NT2/D1 (cell line): ENCODE measurements around the gene CSE1L.

Source experiments
- YY1 ChIP-seq: IDR thresholded peaks from 2 replicates; pipeline ENCODE4 v1.6.1; 2011; ENCODE audit not compliant: insufficient read length, insufficient read depth
- ZNF274 ChIP-seq: IDR thresholded peaks from 2 replicates; pipeline ENCODE4 v1.6.1; 2011; ENCODE audit warnings: mild to moderate bottlenecking, low read depth, low read length

DNA sequence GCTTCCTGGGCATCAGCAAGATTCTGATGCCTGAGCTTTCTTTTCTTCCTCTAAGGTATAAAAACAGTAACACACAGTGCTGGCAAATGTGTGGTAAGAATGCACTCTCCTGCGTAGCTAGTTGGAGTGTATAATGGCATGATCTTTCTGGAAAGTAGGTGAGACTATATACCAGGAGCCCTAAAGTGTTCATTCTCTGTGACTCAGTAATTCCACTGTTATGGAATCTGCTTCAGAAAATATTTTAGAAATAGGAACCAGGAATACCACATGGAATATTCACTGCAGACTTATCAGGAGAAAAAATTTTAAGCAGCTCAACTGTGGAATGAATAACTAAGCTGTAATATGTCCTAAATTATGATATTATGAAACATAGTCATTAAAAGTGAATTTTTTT lies 16.9 kb upstream of the CSE1L start:
- no peak for TF ChIP-seq YY1
- no peak for TF ChIP-seq ZNF274
